Stimulated activated CD8-positive, alpha-beta memory T cell treated with anti-CD3 and anti-CD28 coated beads, Interleukin-4, amount 100 ng/mL, for 4 hours (primary cell): ENCODE results near the gene ZC3H13.

ENCODE experiments used
- DNase-seq, 2 donors: peaks; one replicate each; pipeline ENCODE4 v3.0.0-alpha.2; 2020; ENCODE audit warnings: low read depth in 2 of 2, low spot score in 1 of 2

ZC3H13 gene

GRCh38 chr13:45940061-45940460 lies 112.5 kb downstream of the ZC3H13 start:
- DNase-seq: no peak

- DNase-seq: no peak
These were observed 115.9 kb downstream of the ZC3H13 start for GRCh38 chr13:45936621-45937020.

- DNase-seq: no peak
These were observed 118.3 kb downstream of the ZC3H13 start for GRCh38 chr13:45934283-45934682.

GRCh38 chr13:45933203-45933908 lies 119.2 kb downstream of the ZC3H13 start:
- no peak for DNase-seq

- no peak for DNase-seq
These were observed 119.9 kb downstream of the ZC3H13 start for GRCh38 chr13:45932676-45933075.

- no peak for DNase-seq
These were observed 120.4 kb downstream of the ZC3H13 start for GRCh38 chr13:45932172-45932571.

- no peak for DNase-seq
These were observed 121.3 kb downstream of the ZC3H13 start for GRCh38 chr13:45931211-45931610.

- no peak for DNase-seq
These were observed 122.4 kb downstream of the ZC3H13 start for GRCh38 chr13:45930177-45930576.

- no peak for DNase-seq
These were observed 123.7 kb downstream of the ZC3H13 start for GRCh38 chr13:45928843-45929242.

- DNase-seq: no peak
These were observed 124.4 kb downstream of the ZC3H13 start for GRCh38 chr13:45928176-45928575.

- DNase-seq: no peak
These were observed 125.8 kb downstream of the ZC3H13 start for GRCh38 chr13:45926741-45927140.

GRCh38 chr13:45925151-45925550 lies 127.4 kb downstream of the ZC3H13 start:
- no peak for DNase-seq

GRCh38 chr13:45921162-45921736 lies 131.3 kb downstream of the ZC3H13 start:
- DNase-seq: no peak

GRCh38 chr13:45918597-45918996 lies 133.9 kb downstream of the ZC3H13 start:
- no peak for DNase-seq

- no peak for DNase-seq
These were observed 135.5 kb downstream of the ZC3H13 start for GRCh38 chr13:45917019-45917418.

- DNase-seq: no peak
These were observed 136.7 kb downstream of the ZC3H13 start for GRCh38 chr13:45915686-45916439.

- no peak for DNase-seq
These were observed 142.9 kb downstream of the ZC3H13 start for GRCh38 chr13:45909673-45910072.

GRCh38 chr13:45909089-45909488 lies 143.5 kb downstream of the ZC3H13 start:
- no peak for DNase-seq

- DNase-seq: no peak
These were observed 145.0 kb downstream of the ZC3H13 start for GRCh38 chr13:45907503-45907902.
